Posterior vena cava (tissue), 2 donors: Measurements from ENCODE around the gene ANKRD2. TPM values are rescaled to one million over a fixed set of nuclear protein-coding genes. Genes with fewer than 3 reads are reported as not detected.
A peak's percentile ranks its signal among the peaks of the same experiment; 100 is the strongest.

ENCODE experiments used
- DNase-seq: peaks from one replicate; pipeline ENCODE4 v3.0.0-alpha.2; 2020; ENCODE audit warnings: low spot score
- intact Hi-C, 2 donors: fragments of 100-400 bp; cut with DNase I; formaldehyde crosslinking; loops; one replicate each; pipeline versions ENCODE4 v1.14.1 to v1.14.2; 2022 to 2023
- total RNA-seq, 2 donors: library from RNA; stranded (reverse); fragmentation: NEBNext Ultra II Directional; extraction: Animal tissue kit (Norgen Biotek cat#: 25700); gene quantifications; one replicate each; pipeline ENCODE4 v1.2.1, GENCODE V29; 2021
- donor health status: DM: yes; HTN: yes; CAD: no.
- donor health status: DM: yes; HTN: yes; CAD: no.

Gene ANKRD2
- total RNA-seq, 2 donors from 2014 or later = 0.67 to 1.1 TPM

DNA sequence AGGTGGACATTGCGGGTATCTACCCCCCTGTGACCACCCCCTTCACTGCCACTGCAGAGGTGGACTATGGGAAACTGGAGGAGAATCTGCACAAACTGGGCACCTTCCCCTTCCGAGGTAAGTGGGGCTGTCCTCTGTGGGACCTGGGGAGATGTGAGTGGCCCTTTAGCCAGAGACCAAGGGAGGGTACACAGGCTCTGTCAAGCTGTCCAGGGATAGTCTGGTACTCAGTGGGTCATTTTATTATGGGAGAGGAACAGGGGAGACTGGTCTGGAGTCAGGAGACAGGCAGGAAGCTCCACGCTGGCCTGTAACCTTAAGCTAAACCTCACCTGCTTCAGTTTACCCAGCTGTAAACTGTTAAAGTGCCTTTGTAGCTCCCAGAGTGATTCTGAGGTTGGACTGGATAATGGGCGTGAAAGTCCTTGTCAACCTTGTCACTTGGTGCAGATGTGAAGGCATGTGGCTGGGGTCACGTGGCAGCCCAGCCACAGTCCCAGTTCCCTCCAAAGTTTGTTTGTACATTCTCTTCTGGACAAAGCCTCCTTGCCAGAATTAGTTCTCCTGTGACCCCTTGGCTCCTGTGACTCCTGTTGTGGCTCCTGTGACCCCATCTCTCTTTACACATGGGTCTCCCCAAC, 12.3 kb downstream of the ANKRD2 start:
- peak; percentile 35 for DNase-seq

GRCh38 chr10:97585439-97585811, 12.8 kb downstream of the ANKRD2 start:
- intact Hi-C loops = no loop called here
- no peak for DNase-seq

More for the DNA sequence above, 12.3 kb downstream of the ANKRD2 start:
- intact Hi-C loops = no loop called here

DNA sequence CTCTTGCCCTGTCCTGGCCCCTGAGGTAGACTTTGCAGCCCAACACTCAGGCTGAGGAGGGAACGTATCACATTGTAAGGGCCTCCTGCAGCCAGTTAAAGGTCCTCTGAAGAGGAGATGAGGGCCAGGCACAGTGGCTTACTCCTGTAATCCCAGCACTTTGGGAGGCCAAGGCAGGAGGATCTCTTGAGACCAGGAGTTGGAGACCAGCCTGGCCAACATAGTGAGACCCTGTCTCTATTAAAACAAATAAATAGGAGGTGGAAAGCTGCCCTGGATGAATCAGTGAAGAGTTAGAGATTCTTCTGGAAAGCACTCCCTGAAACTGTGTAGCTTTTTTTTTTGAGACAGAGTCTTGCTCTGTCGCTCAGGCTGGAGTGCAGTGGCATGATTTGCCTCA, 14.6 kb downstream of the ANKRD2 start:
- intact Hi-C loops = no loop called here
- DNase-seq = no peak

- intact Hi-C loops = no loop called here
- DNase-seq = no peak
Observed at GRCh38 chr10:97589479-97589878, 16.9 kb downstream of the ANKRD2 start, which contains the start of gene C10orf62. TSS of gene C10orf62 (plus strand) at chr10:97589721. CDS start at chr10:97589898, 177 bp downstream.

- intact Hi-C loops = no loop called here
- no peak for DNase-seq
Observed at GRCh38 chr10:97590082-97590747, 17.6 kb downstream of the ANKRD2 start.

GRCh38 chr10:97590748-97591495, 18.3 kb downstream of the ANKRD2 start:
- intact Hi-C loops = no loop called here
- no peak for DNase-seq

GRCh38 chr10:97593421-97593820, 20.8 kb downstream of the ANKRD2 start:
- intact Hi-C loops = no loop called here
- no peak for DNase-seq

DNA sequence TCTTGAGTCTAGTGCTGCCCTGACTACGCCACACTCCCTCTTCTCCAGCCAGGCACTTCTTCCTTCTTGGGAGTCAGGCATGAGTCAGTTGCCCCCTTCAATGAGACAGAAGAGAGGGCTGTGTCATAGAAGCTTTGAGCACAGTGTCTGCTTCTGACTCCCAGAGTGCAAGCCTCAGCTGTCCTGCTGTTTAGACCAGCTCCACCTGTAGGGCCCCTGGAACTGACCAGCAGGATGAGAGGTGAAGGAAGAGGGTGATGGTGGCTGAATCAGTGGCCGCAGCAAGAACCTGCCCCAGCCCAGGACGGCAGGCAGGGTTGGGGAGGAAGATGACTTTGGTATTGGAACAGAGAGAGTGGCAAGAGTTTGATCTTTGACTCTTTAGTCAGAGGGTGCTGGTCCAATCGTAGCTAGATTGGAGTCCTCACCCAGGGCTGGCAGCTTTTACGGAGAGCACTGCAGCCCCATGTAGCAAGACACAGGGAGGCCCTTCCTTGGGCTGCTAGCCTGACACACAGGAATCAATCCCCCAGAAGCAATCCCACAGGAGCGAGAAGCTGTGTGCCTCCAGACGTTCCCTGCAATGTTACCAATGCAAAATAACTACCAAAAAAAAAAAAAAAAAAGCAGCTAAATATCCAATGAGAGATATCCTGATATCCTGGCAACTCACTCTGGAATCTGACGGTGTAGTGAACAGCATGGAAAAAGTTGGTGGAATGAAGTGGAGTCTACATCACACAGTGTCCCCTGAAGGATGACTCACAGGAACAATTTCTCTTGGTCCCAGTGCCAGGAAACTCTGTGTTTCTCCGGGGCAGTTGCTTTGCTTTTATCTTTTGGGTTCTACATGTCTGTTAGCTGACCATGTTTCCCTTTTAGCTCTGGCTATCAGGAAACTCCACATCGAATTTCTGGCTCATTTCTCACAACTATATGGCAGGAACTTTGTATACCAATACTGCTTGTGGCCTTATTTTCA, 23.8 kb downstream of the ANKRD2 start:
- DNase-seq = no peak
- intact Hi-C loops = no loop called here

- DNase-seq = no peak
- intact Hi-C loops = no loop called here
Observed at GRCh38 chr10:97597778-97598177, 25.2 kb downstream of the ANKRD2 start.

GRCh38 chr10:97598407-97599271, 26.1 kb downstream of the ANKRD2 start:
- no peak for DNase-seq
- intact Hi-C loops = no loop called here

DNA sequence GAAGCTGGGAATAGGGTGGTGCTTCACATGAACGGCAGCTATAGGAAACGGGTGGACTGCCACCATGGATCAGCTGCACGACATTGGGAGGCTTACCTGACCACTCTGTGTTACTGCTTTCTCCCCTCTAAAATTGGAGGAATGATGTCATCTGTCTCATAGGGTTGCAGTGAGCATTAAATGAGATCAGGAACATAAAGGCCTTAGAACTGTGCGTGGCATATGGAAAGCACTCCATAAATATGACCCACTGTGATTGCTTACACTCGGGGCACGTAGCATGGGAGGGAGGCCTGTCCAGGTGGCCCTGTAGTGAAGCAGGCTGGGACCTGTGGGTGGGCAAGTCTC, 26.7 kb downstream of the ANKRD2 start:
- intact Hi-C loops = no loop called here
- DNase-seq = no peak

DNA sequence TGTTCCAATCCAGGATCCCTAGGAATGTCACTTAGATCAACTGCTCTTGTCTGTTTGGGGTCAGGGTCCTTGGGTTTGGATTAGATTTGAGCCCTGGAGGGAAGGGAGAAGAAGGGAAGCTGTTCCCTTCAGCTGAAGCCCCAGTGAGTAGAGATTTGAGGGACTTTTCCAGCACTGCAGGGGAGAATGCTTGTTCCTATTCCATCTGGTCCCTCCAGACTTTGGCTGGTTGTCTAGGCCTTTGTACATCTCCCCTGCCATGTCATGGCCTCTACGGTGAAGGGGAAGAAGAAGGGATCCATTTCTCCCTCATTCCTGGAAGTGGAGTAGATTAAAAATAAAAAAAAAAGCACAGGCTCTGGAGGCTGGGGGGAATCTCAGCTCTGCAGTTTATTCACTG, 28.0 kb downstream of the ANKRD2 start:
- intact Hi-C loops = no loop called here
- DNase-seq = no peak

GRCh38 chr10:97601268-97602215, 29.0 kb downstream of the ANKRD2 start:
- DNase-seq = no peak
- intact Hi-C loops = no loop called here

DNA sequence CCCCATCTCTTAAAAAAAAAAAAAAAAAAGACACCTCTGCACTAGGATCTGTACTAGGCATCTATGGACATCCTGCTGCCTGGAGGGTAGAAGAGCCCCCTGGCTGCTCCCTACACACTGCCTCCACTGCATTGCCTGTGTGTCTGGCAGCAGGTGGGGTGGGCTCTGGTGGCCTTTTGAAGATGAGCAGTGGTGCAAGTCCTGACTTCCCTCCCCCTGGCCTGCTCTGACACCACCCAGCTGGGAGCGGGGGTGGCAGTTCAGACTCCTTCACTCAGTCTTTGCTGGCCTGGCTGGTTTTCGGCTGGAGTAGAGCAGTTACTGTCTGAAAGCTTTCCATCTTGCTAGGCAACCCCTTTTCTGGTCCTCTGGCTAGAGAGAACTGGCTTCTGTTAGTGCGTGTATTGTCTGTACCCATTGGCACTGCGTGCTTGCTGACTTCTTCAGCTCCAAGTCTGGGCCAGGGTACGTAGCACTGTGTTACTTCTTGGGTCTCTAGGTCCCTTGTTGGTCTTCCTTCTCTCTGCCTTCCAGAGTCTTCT, 34.6 kb downstream of the ANKRD2 start:
- no peak for DNase-seq
- intact Hi-C loops = no loop called here

DNA sequence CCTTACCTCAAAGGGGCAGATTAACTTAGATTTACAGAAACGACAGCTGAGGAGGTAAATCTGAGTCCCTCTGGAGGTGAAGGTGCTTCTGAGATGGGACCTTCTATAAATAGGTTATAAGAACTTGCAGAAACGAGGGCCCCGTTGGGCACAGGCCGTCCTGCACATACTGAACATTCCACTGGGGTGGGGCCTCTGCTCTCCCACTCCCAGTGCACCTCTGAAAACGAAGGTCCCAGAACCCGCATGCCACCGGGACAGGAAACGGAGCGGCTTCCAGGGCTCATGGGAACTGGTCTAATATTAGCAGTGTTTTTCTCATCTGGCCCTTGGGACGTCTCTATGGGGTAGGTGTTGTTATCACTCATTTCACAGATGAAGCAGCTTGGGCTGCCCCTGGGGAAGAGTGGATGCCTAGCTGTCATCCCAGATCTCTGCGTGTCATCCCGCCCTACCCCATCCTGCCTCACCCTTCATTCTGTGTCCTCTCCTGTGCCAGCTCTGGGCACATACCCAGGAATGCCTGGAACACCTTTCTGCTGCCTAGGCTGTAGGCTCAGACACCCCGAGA, 36.5 kb downstream of the ANKRD2 start:
- DNase-seq = no peak
- intact Hi-C loops = no loop called here

- DNase-seq = no peak
- intact Hi-C loops = loop anchor here (2.0 to 5.0 kb wide), 2 partner anchors 39 kb away; partner anchors contain the start of gene ANKRD2 (in 2 of the 2)
Observed at GRCh38 chr10:97611473-97611872, 38.9 kb downstream of the ANKRD2 start.

DNA sequence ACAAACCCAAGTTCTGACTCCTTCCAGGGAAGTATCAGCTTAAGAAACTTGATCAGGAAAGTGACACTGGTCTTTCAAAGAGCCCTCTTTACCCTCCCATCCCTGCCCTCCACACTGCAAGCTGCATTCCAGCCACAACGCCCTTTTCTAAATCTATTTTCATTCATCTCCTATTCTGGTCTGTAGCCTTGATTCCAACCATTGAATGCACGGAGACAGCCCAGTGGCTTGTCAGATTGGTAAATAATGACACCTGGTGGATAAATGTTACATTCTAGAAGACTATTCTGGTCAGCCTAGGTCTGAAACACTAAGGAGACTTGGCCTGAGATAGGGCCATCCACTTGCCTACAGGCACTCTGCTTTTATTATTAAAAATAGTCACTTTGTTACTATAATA, 39.8 kb downstream of the ANKRD2 start:
- intact Hi-C loops = loop anchor here in 1 of 2 donors (5.0 kb wide), 1 partner anchor 40 kb away; the partner anchor contains the start of gene ANKRD2
- DNase-seq = peak; percentile 15
